IPS DF 4.7 (cell line): Measurements from ENCODE around the gene IFITM5.
"Not testable (repeated sequence)": the region's sequence is repeated elsewhere in the genome, so short reads cannot be mapped to it uniquely, and the experiment has no call there.

Experiments used
- DNase-seq: peaks from one replicate; pipeline ENCODE4 v3.0.0-alpha.2; 2013; ENCODE audit warnings: low spot score; ENCODE audit errors: extremely low read depth

The IFITM5 gene

GRCh38 chr11:299081-299891 is at the start of gene IFITM5:
Gene IFITM5 (minus strand): TSS chr11:299526. CDS start chr11:299490, 36 bp downstream.
- DNase-seq: no peak

- DNase-seq: no peak
Measured at GRCh38 chr11:346529-346928, 47.2 kb upstream of the IFITM5 start.

- no peak for DNase-seq
Measured at GRCh38 chr11:344836-345578, 45.7 kb upstream of the IFITM5 start.

GRCh38 chr11:342328-342727 is 43.0 kb upstream of the IFITM5 start:
- DNase-seq: no peak

- no peak for DNase-seq
Measured at GRCh38 chr11:340539-341512, 41.5 kb upstream of the IFITM5 start.

GRCh38 chr11:339963-340362 is 40.6 kb upstream of the IFITM5 start:
- DNase-seq: no peak

GRCh38 chr11:337711-338110 is 38.4 kb upstream of the IFITM5 start:
- no peak for DNase-seq

- DNase-seq: no peak
Measured at GRCh38 chr11:336659-337198, 37.4 kb upstream of the IFITM5 start.

GRCh38 chr11:335779-336658 is 36.7 kb upstream of the IFITM5 start:
- no peak for DNase-seq

- DNase-seq: no peak
Measured at GRCh38 chr11:334264-334994, 35.1 kb upstream of the IFITM5 start.

- not testable (repeated sequence) for DNase-seq
Measured at GRCh38 chr11:333616-334263, 34.4 kb upstream of the IFITM5 start.

- DNase-seq: no peak
Measured at GRCh38 chr11:332651-333480, 33.5 kb upstream of the IFITM5 start.

GRCh38 chr11:331358-332060 is 32.2 kb upstream of the IFITM5 start:
- DNase-seq: no peak

- no peak for DNase-seq
Measured at GRCh38 chr11:330694-331357, 31.5 kb upstream of the IFITM5 start.

- no peak for DNase-seq
Measured at GRCh38 chr11:330307-330693, 31.0 kb upstream of the IFITM5 start.

GRCh38 chr11:329886-330253 is 30.5 kb upstream of the IFITM5 start:
- DNase-seq: no peak

GRCh38 chr11:328516-329100 is 29.3 kb upstream of the IFITM5 start:
- not testable (repeated sequence) for DNase-seq
